ENCODE results near the gene PTH2R. TPM values are rescaled to one million over a fixed set of nuclear protein-coding genes. Genes with fewer than 3 reads are reported as not detected.

Gene PTH2R
- total and polyA plus RNA-seq, 9 of the 15 experiments (the other 6 are each of a cell fraction or from before 2014, with no cell fraction given): 2.7 to 8.8 (median 4.2) TPM

GRCh38 chr2:208361077-208361441 is 45.5 kb upstream of the PTH2R start:
- H3K4me1 ChIP-seq (replicated peaks in 1 of 2; ENCODE audit: control insufficient read depth in 2 of 2, insufficient read depth in 2 of 2, low read length in 2 of 2): peaks cover 0 to 7% of the 10 kb centered on the region in 2 experiments; a peak in 1 of 5 replicates
- no peaks in the 10 kb centered on the region for H3K9me1 ChIP-seq (ENCODE audit: control insufficient read depth, insufficient read depth, low read length)
- H3K9me3 ChIP-seq (replicated peaks; ENCODE audit: control insufficient read depth, insufficient read depth, low read depth, low read length): no peaks in the 10 kb centered on the region
- DNase-seq (ENCODE audit: extremely low read depth in 1 of 4, low spot score in 3 of 4): no peak
- intact Hi-C loops (cut with micrococcal nuclease): no loop called here
- no peak overlapping the region for H3K4me3 ChIP-seq
- no peak for FAIRE-seq
- CTCF ChIA-PET (ENCODE audit: low intra/inter-chr PET ratio): no interaction called here
- no peak overlapping the region for H3K4me2 ChIP-seq (ENCODE audit: insufficient read depth, low read length)
- no peak overlapping the region for H3K27ac ChIP-seq (ENCODE audit: extremely low read depth, low read depth, low read length)
- in situ Hi-C loops (cut with MboI): no loop called here
- peaks cover 9% of the 10 kb centered on the region; the same call in 1 of the 3 replicates for H3K36me3 ChIP-seq (ENCODE audit: control insufficient read depth, insufficient read depth, low read length)
- H3K9ac ChIP-seq (ENCODE audit: insufficient read depth in 1 of 2, low read depth in 2 of 2, low read length in 2 of 2): no peak overlapping the region
- H2AFZ ChIP-seq (ENCODE audit: low read depth, low read length): no peak overlapping the region
- no peaks in the 10 kb centered on the region for H3K79me2 ChIP-seq (ENCODE audit: control insufficient read depth, insufficient read depth, low read length)
- H4K20me1 ChIP-seq (replicated peaks; ENCODE audit: control insufficient read depth, insufficient read depth, low read length): no peaks in the 10 kb centered on the region
- BruUV-seq (replicated peaks): no TSS peak
- POLR2A ChIA-PET: no interaction called here
- WGBS (ENCODE audit: insufficient coverage, low coverage, missing lambda C conversion rate): 53% methylated on average over 6 of the region's 9 CpGs
- ATAC-seq: no peak
- H3K27me3 ChIP-seq (ENCODE audit: control insufficient read depth in 2 of 2, insufficient read depth in 2 of 2, low read length in 2 of 2): no peaks in the 10 kb centered on the region
- TF ChIP-seq ETV6 (IDR thresholded peaks at IDR 0.05; ENCODE audit: borderline replicate concordance in 1 of 2, low read depth in 2 of 2, low read length in 1 of 2) (no peak), ETV6 (CRISPR knock-in tag; IDR thresholded peaks at IDR 0.05; ENCODE audit: borderline replicate concordance) (no peak), ZNF507 (tag; conservative IDR thresholded peaks at IDR 0.05) (no peak), PHTF2 (CRISPR knock-in tag; IDR thresholded peaks at IDR 0.05) (no peak), NR2F6 (CRISPR knock-in tag; IDR thresholded peaks at IDR 0.05) (no peak), NCOA2 (IDR thresholded peaks at IDR 0.05; ENCODE audit: partially characterized antibody in 2 of 2) (no peak), E2F4 (CRISPR knock-in tag; IDR thresholded peaks at IDR 0.05; ENCODE audit: low read depth) (no peak), RNF2 (IDR thresholded peaks at IDR 0.05) (no peak), BMI1 (IDR thresholded peaks at IDR 0.05; ENCODE audit: low read length) (no peak), MGA (IDR thresholded peaks at IDR 0.05) (no peak), RCOR1 (IDR thresholded peaks at IDR 0.05; ENCODE audit: borderline replicate concordance in 1 of 2, low read depth in 2 of 2, low read length in 2 of 2) (no peak)
